Stimulated activated CD8-positive, alpha-beta memory T cell treated with anti-CD3 and anti-CD28 coated beads, Interleukin-7, amount 100 ng/mL, for 4 hours (primary cell): ENCODE results near the gene DBT.
"Not testable (repeated sequence)": the region's sequence is repeated elsewhere in the genome, so short reads cannot be mapped to it uniquely, and the experiment has no call there.

Experiments used
- DNase-seq, 2 donors: peaks; one replicate each; pipeline ENCODE4 v3.0.0-alpha.2; 2020; ENCODE audit warnings: low read depth in 2 of 2

Gene DBT

GRCh38 chr1:100250807-100251206, 1.2 kb upstream of the DBT start:
- no peak for DNase-seq

GRCh38 chr1:100250264-100250663, 630 bp upstream of the DBT start:
- no peak for DNase-seq

GRCh38 chr1:100249155-100249536, 488 bp downstream of the DBT start:
- no peak for DNase-seq

- DNase-seq: no peak
These were observed 2.9 kb downstream of the DBT start for GRCh38 chr1:100246738-100247137.

GRCh38 chr1:100240631-100241030, 9.0 kb downstream of the DBT start:
- no peak for DNase-seq

GRCh38 chr1:100239961-100240360, 9.7 kb downstream of the DBT start:
- DNase-seq: no peak

- DNase-seq: no peak
These were observed 12.5 kb downstream of the DBT start for GRCh38 chr1:100237091-100237490.

- no peak for DNase-seq
These were observed 15.2 kb downstream of the DBT start for GRCh38 chr1:100234432-100234831.

GRCh38 chr1:100233566-100233965, 16.1 kb downstream of the DBT start:
- not testable (repeated sequence) for DNase-seq

- no peak for DNase-seq
These were observed 17.5 kb downstream of the DBT start for GRCh38 chr1:100232156-100232555.

- DNase-seq: no peak
These were observed 17.9 kb downstream of the DBT start for GRCh38 chr1:100231721-100232120.

GRCh38 chr1:100230765-100231164, 18.9 kb downstream of the DBT start:
- no peak for DNase-seq

- DNase-seq: no peak
These were observed 19.8 kb downstream of the DBT start for GRCh38 chr1:100229681-100230443.

GRCh38 chr1:100222428-100222827, 27.2 kb downstream of the DBT start:
- no peak for DNase-seq

GRCh38 chr1:100219883-100220282, 29.8 kb downstream of the DBT start:
- no peak for DNase-seq

GRCh38 chr1:100219457-100219856, 30.2 kb downstream of the DBT start:
- no peak for DNase-seq

- DNase-seq: no peak
These were observed 31.8 kb downstream of the DBT start for GRCh38 chr1:100217834-100218233.

GRCh38 chr1:100215101-100215500, 34.5 kb downstream of the DBT start:
- DNase-seq: no peak

- DNase-seq: no peak
These were observed 36.5 kb downstream of the DBT start for GRCh38 chr1:100213141-100213540.

GRCh38 chr1:100206301-100206700, 43.3 kb downstream of the DBT start:
- DNase-seq: no peak

- not testable (repeated sequence) for DNase-seq
These were observed 44.0 kb downstream of the DBT start for GRCh38 chr1:100205593-100205992.

GRCh38 chr1:100205103-100205502, 44.5 kb downstream of the DBT start:
- not testable (repeated sequence) for DNase-seq

GRCh38 chr1:100202703-100203102, 46.9 kb downstream of the DBT start:
- not testable (repeated sequence) for DNase-seq

GRCh38 chr1:100200060-100200459, 49.6 kb downstream of the DBT start:
- DNase-seq: not testable (repeated sequence)
